Measurements from ENCODE around the gene PGAM5. TPM values are rescaled to one million over a fixed set of nuclear protein-coding genes. Genes with fewer than 3 reads are reported as not detected.

Gene PGAM5
- total and polyA plus RNA-seq, 7 donors = 9.6 to 37.1 (median 23.5) TPM

GRCh38 chr12:132719141-132719953, 8.7 kb downstream of the PGAM5 start:
- H3K4me3 ChIP-seq = no peak overlapping the region
- no peaks in the 10 kb centered on the region for H3K9me3 ChIP-seq
- 94 to 95% methylated on average over 31 of the region's 31 CpGs for WGBS, 2 donors
- H3K27me3 ChIP-seq = no peaks in the 10 kb centered on the region
- H3K36me3 ChIP-seq = peaks cover 8 to 91% (median 41%) of the 10 kb centered on the region in 4 donors
- intact Hi-C loops (cut with DNase I) = no loop called here
- no peaks in the 10 kb centered on the region for H3K4me1 ChIP-seq
- DNase-seq = no peak
- no peak overlapping the region for H3K27ac ChIP-seq
- TF ChIP-seq EP300 (IDR thresholded peaks at IDR 0.05) = no peak

- Histone ChIP-seq H3K27me3 (no peaks in the 10 kb centered on the region), H3K9me3 (no peaks in the 10 kb centered on the region), H3K4me1 (no peaks in the 10 kb centered on the region), H3K4me3 (no peak overlapping the region), H3K27ac (no peak overlapping the region), H3K36me3 (peaks cover 14 to 94% (median 46%) of the 10 kb centered on the region in 4 donors)
- WGBS, 2 donors = 92 to 94% methylated on average over 12 of the region's 12 CpGs
- intact Hi-C loops (cut with DNase I) = no loop called here
- no peak for DNase-seq
- TF ChIP-seq EP300 (IDR thresholded peaks at IDR 0.05) (no peak), POLR2AphosphoS5 (IDR thresholded peaks at IDR 0.05) (no peak)
Observed at GRCh38 chr12:132719954-132720324, 9.3 kb downstream of the PGAM5 start.

GRCh38 chr12:132720606-132721345, 10.1 kb downstream of the PGAM5 start:
- 95 to 96% methylated on average over 25 of the region's 25 CpGs for WGBS, 2 donors
- TF ChIP-seq CTCF (IDR thresholded peaks at IDR 0.05) (no peak), EP300 (IDR thresholded peaks at IDR 0.05) (no peak), POLR2A (IDR thresholded peaks at IDR 0.05) (no peak), POLR2AphosphoS5 (IDR thresholded peaks at IDR 0.05) (no peak)
- Histone ChIP-seq H3K4me3 (no peak overlapping the region), H3K4me1 (no peaks in the 10 kb centered on the region), H3K9me3 (no peaks in the 10 kb centered on the region), H3K36me3 (peaks cover 14 to 97% (median 53%) of the 10 kb centered on the region in 4 donors), H3K27ac (no peak overlapping the region), H3K27me3 (no peaks in the 10 kb centered on the region)
- DNase-seq = no peak
- intact Hi-C loops (cut with DNase I) = no loop called here

- intact Hi-C loops (cut with DNase I) = no loop called here
- H3K27ac ChIP-seq = no peak overlapping the region
- WGBS, 2 donors = 93 to 94% methylated on average over 30 of the region's 30 CpGs
- no peaks in the 10 kb centered on the region for H3K4me1 ChIP-seq
- no peak for DNase-seq
- H3K9me3 ChIP-seq = no peaks in the 10 kb centered on the region
- no peaks in the 10 kb centered on the region for H3K27me3 ChIP-seq
- no peak overlapping the region for H3K4me3 ChIP-seq
- H3K36me3 ChIP-seq = peaks cover 17 to 97% (median 60%) of the 10 kb centered on the region in 4 donors
- TF ChIP-seq POLR2AphosphoS5 (IDR thresholded peaks at IDR 0.05) (no peak), EP300 (IDR thresholded peaks at IDR 0.05) (no peak), POLR2A (IDR thresholded peaks at IDR 0.05) (no peak), CTCF (IDR thresholded peaks at IDR 0.05) (no peak)
Observed at GRCh38 chr12:132723015-132723763, 12.5 kb downstream of the PGAM5 start.

- Histone ChIP-seq H3K27me3 (no peaks in the 10 kb centered on the region), H3K9me3 (no peaks in the 10 kb centered on the region), H3K36me3 (peaks cover 17 to 100% (median 62%) of the 10 kb centered on the region in 4 donors), H3K4me1 (no peaks in the 10 kb centered on the region), H3K27ac (no peak overlapping the region), H3K4me3 (no peak overlapping the region)
- 97 to 98% methylated on average over 2 of the region's 2 CpGs for WGBS, 2 donors
- DNase-seq = no peak
- intact Hi-C loops (cut with DNase I) = no loop called here
- no peak for TF ChIP-seq EP300 (IDR thresholded peaks at IDR 0.05)
- TF ChIP-seq POLR2A (IDR thresholded peaks at IDR 0.05) = no peak
- no peak for TF ChIP-seq CTCF (IDR thresholded peaks at IDR 0.05)
- no peak for TF ChIP-seq POLR2AphosphoS5 (IDR thresholded peaks at IDR 0.05)
Observed at GRCh38 chr12:132723764-132724140, 13.1 kb downstream of the PGAM5 start.
